ENCODE data around the gene TTN. TPM values are rescaled to one million over a fixed set of nuclear protein-coding genes. Genes with fewer than 3 reads are reported as not detected.
"Not testable (repeated sequence)": the region's sequence is repeated elsewhere in the genome, so short reads cannot be mapped to it uniquely, and the experiment has no call there.

TTN gene
- total RNA-seq, 1 donor from 2014 or later = 12.2 TPM

- Mint-ChIP-seq H3K27ac (peak overlapping the region; percentile 30), H3K4me1 (ENCODE audit: low read depth) (peaks cover 1% of the 10 kb centered on the region), H3K36me3 (ENCODE audit: insufficient read depth) (peaks cover 3% of the 10 kb centered on the region), H3K4me3 (ENCODE audit: low read depth) (no peak overlapping the region), H3K9me3 (ENCODE audit: low read depth) (no peaks in the 10 kb centered on the region), H3K27me3 (no peaks in the 10 kb centered on the region)
- TF ChIP-seq, protein P1, sequence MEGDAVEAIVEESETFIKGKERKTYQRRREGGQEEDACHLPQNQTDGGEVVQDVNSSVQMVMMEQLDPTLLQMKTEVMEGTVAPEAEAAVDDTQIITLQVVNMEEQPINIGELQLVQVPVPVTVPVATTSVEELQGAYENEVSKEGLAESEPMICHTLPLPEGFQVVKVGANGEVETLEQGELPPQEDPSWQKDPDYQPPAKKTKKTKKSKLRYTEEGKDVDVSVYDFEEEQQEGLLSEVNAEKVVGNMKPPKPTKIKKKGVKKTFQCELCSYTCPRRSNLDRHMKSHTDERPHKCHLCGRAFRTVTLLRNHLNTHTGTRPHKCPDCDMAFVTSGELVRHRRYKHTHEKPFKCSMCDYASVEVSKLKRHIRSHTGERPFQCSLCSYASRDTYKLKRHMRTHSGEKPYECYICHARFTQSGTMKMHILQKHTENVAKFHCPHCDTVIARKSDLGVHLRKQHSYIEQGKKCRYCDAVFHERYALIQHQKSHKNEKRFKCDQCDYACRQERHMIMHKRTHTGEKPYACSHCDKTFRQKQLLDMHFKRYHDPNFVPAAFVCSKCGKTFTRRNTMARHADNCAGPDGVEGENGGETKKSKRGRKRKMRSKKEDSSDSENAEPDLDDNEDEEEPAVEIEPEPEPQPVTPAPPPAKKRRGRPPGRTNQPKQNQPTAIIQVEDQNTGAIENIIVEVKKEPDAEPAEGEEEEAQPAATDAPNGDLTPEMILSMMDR (IDR thresholded peaks at IDR 0.05; ENCODE audit: unreplicated experiment) = no peak
- DNase-seq (ENCODE audit: low spot score, unreplicated experiment) = no peak
Measured at GRCh38 chr2:178679891-178680290, 127.3 kb downstream of the TTN start.

DNA sequence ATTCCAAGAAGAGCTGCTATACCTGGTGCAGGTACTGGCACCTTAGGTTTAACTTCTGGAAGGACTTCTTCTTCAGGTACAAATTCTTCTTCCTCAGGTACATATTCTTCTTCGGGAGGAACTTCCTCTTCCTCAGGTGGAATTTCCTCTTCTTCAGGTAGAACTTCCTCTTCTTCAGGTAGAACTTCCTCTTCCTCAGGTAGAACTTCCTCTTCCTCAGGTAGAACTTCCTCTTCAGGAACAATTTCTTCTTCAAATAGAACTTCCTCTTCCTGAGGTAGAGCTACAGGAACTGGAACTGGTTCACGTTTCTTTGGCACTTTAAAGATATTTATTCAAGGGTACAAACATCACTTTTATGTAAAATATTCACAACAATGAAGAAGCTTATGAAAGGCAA lies 129.6 kb downstream of the TTN start:
- no peak overlapping the region for H3K4me3 Mint-ChIP-seq (ENCODE audit: low read depth)
- H3K4me1 Mint-ChIP-seq (ENCODE audit: low read depth) = peaks cover 1% of the 10 kb centered on the region
- H3K9me3 Mint-ChIP-seq (ENCODE audit: low read depth) = no peaks in the 10 kb centered on the region
- DNase-seq (ENCODE audit: low spot score, unreplicated experiment) = no peak
- H3K27me3 Mint-ChIP-seq = no peaks in the 10 kb centered on the region
- no peak overlapping the region for H3K27ac Mint-ChIP-seq
- H3K36me3 Mint-ChIP-seq (ENCODE audit: insufficient read depth) = peaks cover 3% of the 10 kb centered on the region
- TF ChIP-seq, protein P1 (IDR thresholded peaks at IDR 0.05; ENCODE audit: unreplicated experiment) = no peak

GRCh38 chr2:178676046-178676445 lies 131.2 kb downstream of the TTN start:
- Mint-ChIP-seq H3K4me3 (ENCODE audit: low read depth) (no peak overlapping the region), H3K4me1 (ENCODE audit: low read depth) (no peaks in the 10 kb centered on the region), H3K27me3 (no peaks in the 10 kb centered on the region), H3K9me3 (ENCODE audit: low read depth) (no peaks in the 10 kb centered on the region), H3K27ac (no peak overlapping the region), H3K36me3 (ENCODE audit: insufficient read depth) (peaks cover 3% of the 10 kb centered on the region)
- TF ChIP-seq, protein P1 (IDR thresholded peaks at IDR 0.05; ENCODE audit: unreplicated experiment) = no peak
- no peak for DNase-seq (ENCODE audit: low spot score, unreplicated experiment)

DNA sequence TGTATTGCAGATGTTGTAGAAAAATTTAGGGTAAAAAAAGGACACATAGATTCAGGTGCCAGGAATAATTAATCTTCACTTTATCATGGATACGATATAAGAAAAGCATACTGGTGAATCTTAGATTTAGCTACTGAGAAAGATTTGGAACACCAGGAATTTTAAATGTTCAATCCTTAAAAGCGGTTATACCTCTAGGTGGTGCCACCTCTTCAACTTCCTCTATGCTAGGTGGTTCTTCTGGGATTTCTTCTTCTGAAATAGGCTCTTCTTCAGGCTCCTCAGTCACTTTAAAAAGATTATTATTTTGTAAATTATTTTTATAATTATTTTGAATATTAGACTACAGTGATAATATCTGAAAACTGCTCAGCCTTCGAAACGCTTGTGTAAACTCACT lies 133.1 kb downstream of the TTN start:
- TF ChIP-seq, protein P1 (IDR thresholded peaks at IDR 0.05; ENCODE audit: unreplicated experiment) = no peak

GRCh38 chr2:178666458-178666857 lies 140.8 kb downstream of the TTN start:
- no peaks in the 10 kb centered on the region for H3K36me3 Mint-ChIP-seq (ENCODE audit: insufficient read depth)
- DNase-seq (ENCODE audit: low spot score, unreplicated experiment) = no peak
- H3K27ac Mint-ChIP-seq = no peak overlapping the region
- TF ChIP-seq, protein P1 (IDR thresholded peaks at IDR 0.05; ENCODE audit: unreplicated experiment) = no peak
- H3K27me3 Mint-ChIP-seq = no peaks in the 10 kb centered on the region
- no peaks in the 10 kb centered on the region for H3K4me1 Mint-ChIP-seq (ENCODE audit: low read depth)
- H3K4me3 Mint-ChIP-seq (ENCODE audit: low read depth) = no peak overlapping the region
- H3K9me3 Mint-ChIP-seq (ENCODE audit: low read depth) = no peaks in the 10 kb centered on the region

More for the DNA sequence above, 133.1 kb downstream of the TTN start:
- Mint-ChIP-seq H3K27me3 (no peaks in the 10 kb centered on the region), H3K36me3 (ENCODE audit: insufficient read depth) (peaks cover 3% of the 10 kb centered on the region), H3K4me1 (ENCODE audit: low read depth) (no peaks in the 10 kb centered on the region), H3K27ac (no peak overlapping the region), H3K9me3 (ENCODE audit: low read depth) (no peaks in the 10 kb centered on the region), H3K4me3 (ENCODE audit: low read depth) (no peak overlapping the region)
- DNase-seq (ENCODE audit: low spot score, unreplicated experiment) = no peak

DNA sequence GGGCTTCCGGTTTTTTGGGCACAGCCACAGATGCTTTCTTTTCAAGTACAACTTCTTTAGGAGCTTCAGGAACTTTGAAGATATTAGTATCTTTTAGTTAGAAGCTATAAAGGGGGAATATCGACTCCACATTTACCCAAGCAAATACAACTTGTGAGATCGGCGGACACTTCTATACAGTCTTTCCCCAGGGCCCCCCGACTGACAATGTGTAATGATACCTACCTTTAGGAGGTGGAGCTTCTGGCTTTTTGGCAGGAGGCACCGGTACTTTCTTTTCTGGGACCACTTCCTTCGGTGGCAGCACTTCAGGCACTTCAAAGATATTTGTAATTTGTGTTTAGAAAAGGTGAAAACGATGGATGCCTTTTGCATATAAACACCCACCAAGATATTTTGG lies 148.7 kb downstream of the TTN start:
- not testable (repeated sequence) for H3K36me3 Mint-ChIP-seq (ENCODE audit: insufficient read depth); H3K4me1 Mint-ChIP-seq (ENCODE audit: low read depth); H3K27ac Mint-ChIP-seq; H3K27me3 Mint-ChIP-seq; DNase-seq (ENCODE audit: low spot score, unreplicated experiment); H3K4me3 Mint-ChIP-seq (ENCODE audit: low read depth); H3K9me3 Mint-ChIP-seq (ENCODE audit: low read depth)

All from progenitor cell of endocrine pancreas (in vitro differentiated cells).